ENCODE results near the gene DLX2.

Gene DLX2

GRCh38 chr2:172106108-172106961 is 3.6 kb upstream of the DLX2 start:
- no peak for DNase-seq

- DNase-seq, result no peak
Measured at GRCh38 chr2:172105471-172106107, 2.9 kb upstream of the DLX2 start.

- no peak for DNase-seq
Measured at GRCh38 chr2:172103471-172104272, 972 bp upstream of the DLX2 start.

- DNase-seq, result no peak
Measured at GRCh38 chr2:172101821-172102390, 794 bp downstream of the DLX2 start.

- no peak for DNase-seq
Measured at GRCh38 chr2:172100935-172101820, 1.5 kb downstream of the DLX2 start.

GRCh38 chr2:172100080-172100934 is 2.4 kb downstream of the DLX2 start:
- no peak for DNase-seq

GRCh38 chr2:172099472-172100079 is 3.1 kb downstream of the DLX2 start:
- DNase-seq, result no peak

- no peak for DNase-seq
Measured at GRCh38 chr2:172098650-172099471, 3.8 kb downstream of the DLX2 start.

- DNase-seq, result no peak
Measured at GRCh38 chr2:172098287-172098649, 4.4 kb downstream of the DLX2 start.

- no peak for DNase-seq
Measured at GRCh38 chr2:172097557-172098131, 5.1 kb downstream of the DLX2 start.

GRCh38 chr2:172096626-172097547 is 5.8 kb downstream of the DLX2 start:
- no peak for DNase-seq

GRCh38 chr2:172095905-172096625 is 6.6 kb downstream of the DLX2 start:
- no peak for DNase-seq

GRCh38 chr2:172095146-172095904 is 7.4 kb downstream of the DLX2 start:
- DNase-seq, result no peak

- no peak for DNase-seq
Measured at GRCh38 chr2:172094294-172095145, 8.2 kb downstream of the DLX2 start.

GRCh38 chr2:172093416-172094293 is 9.0 kb downstream of the DLX2 start:
- peak in 1 of 2 experiments; percentile 89 for DNase-seq
